Activated CD4-positive, alpha-beta T cell treated with anti-CD3 and anti-CD28 coated beads for 36 hours (primary cell): ENCODE data around the gene HS2ST1. TPM values are rescaled to one million over a fixed set of nuclear protein-coding genes. Genes with fewer than 3 reads are reported as not detected.

Experiments used
- total RNA-seq, 2 experiments: library from RNA; stranded (reverse); gene quantifications; one replicate each; pipeline ENCODE4 v1.2.3, GENCODE V29; 2021

The HS2ST1 gene
- total RNA-seq, 2 experiments from 2014 or later, result 21.3 to 22.2 TPM

Other genes with a start within 250 kb of the HS2ST1 start
- 10 to 100 TPM; 58.0 to 64.5 TPM for gene SH3GLB1, start 210.1 kb upstream of the HS2ST1 start, total RNA-seq
- 100 to 1,000 TPM; 140 to 141 TPM for gene SELENOF, start 509 bp upstream of the HS2ST1 start, total RNA-seq